LHCN-M2 (cell line): ENCODE data around the gene TBC1D10B. TPM values are rescaled to one million over a fixed set of nuclear protein-coding genes. Genes with fewer than 3 reads are reported as not detected.

Experiments
- DNase-seq: peaks from one replicate; pipeline ENCODE4 v3.0.0-alpha.2; 2012; ENCODE audit warnings: low read depth
- total RNA-seq: library from RNA; depleted of rRNA; stranded (reverse); fragments of >200 nt; gene quantifications from 2 replicates; pipeline ENCODE4 v1.2.3, GENCODE V29; 2014

TBC1D10B gene
- total RNA-seq, 1 experiment from 2014 or later: 41.8 TPM

GRCh38 chr16:30374538-30374937, 4.2 kb upstream of the TBC1D10B start, which contains the start of gene MYL11:
MYL11 (plus strand) TSS chr16:30374802; CDS start chr16:30374858, 56 bp downstream.
- DNase-seq: no peak

GRCh38 chr16:30372725-30373124, 2.4 kb upstream of the TBC1D10B start:
- no peak for DNase-seq

GRCh38 chr16:30372038-30372712, 1.9 kb upstream of the TBC1D10B start:
- peak; percentile 55 for DNase-seq

- no peak for DNase-seq
Observed at GRCh38 chr16:30371248-30371816, 1.0 kb upstream of the TBC1D10B start.

- DNase-seq: no peak
Observed at GRCh38 chr16:30369938-30370455, 297 bp downstream of the TBC1D10B start.

- DNase-seq: no peak
Observed at GRCh38 chr16:30369091-30369937, 980 bp downstream of the TBC1D10B start.

GRCh38 chr16:30368792-30369090, 1.6 kb downstream of the TBC1D10B start:
- DNase-seq: no peak

- DNase-seq: peak; percentile 49
Observed at GRCh38 chr16:30368122-30368791, 2.0 kb downstream of the TBC1D10B start.

- DNase-seq: no peak
Observed at GRCh38 chr16:30367349-30368009, 2.8 kb downstream of the TBC1D10B start.

- DNase-seq: no peak
Observed at GRCh38 chr16:30366511-30366910, 3.8 kb downstream of the TBC1D10B start.

- no peak for DNase-seq
Observed at GRCh38 chr16:30365200-30365599, 5.1 kb downstream of the TBC1D10B start.

- DNase-seq: no peak
Observed at GRCh38 chr16:30361180-30361579, 9.1 kb downstream of the TBC1D10B start.

GRCh38 chr16:30359871-30360170, 10.5 kb downstream of the TBC1D10B start:
- DNase-seq: no peak

GRCh38 chr16:30358990-30359870, 11.1 kb downstream of the TBC1D10B start:
- DNase-seq: no peak

GRCh38 chr16:30358577-30358936, 11.7 kb downstream of the TBC1D10B start:
- DNase-seq: no peak

GRCh38 chr16:30357715-30358576, 12.3 kb downstream of the TBC1D10B start:
- no peak for DNase-seq

- DNase-seq: no peak
Observed at GRCh38 chr16:30357085-30357714, 13.1 kb downstream of the TBC1D10B start.

GRCh38 chr16:30356401-30357084, 13.8 kb downstream of the TBC1D10B start:
- DNase-seq: peak; percentile 46

GRCh38 chr16:30355954-30356308, 14.4 kb downstream of the TBC1D10B start:
- DNase-seq: no peak
